NCI-H1048 (cell line): ENCODE measurements around the gene MAP1B.
"Not testable (repeated sequence)": the region's sequence is repeated elsewhere in the genome, so short reads cannot be mapped to it uniquely, and the experiment has no call there.

ENCODE experiments used
- DNase-seq: peaks from one replicate; lab custom pipeline; 2025; lab: John Stamatoyannopoulos, UW

The MAP1B gene

GRCh38 chr5:72107131-72107900 is at the start of gene MAP1B:
MAP1B (plus strand) TSS chr5:72107475; CDS start chr5:72107532, 57 bp downstream.
- DNase-seq = peak; percentile 13

GRCh38 chr5:72057816-72058215 is 49.5 kb upstream of the MAP1B start:
- DNase-seq = no peak

DNA sequence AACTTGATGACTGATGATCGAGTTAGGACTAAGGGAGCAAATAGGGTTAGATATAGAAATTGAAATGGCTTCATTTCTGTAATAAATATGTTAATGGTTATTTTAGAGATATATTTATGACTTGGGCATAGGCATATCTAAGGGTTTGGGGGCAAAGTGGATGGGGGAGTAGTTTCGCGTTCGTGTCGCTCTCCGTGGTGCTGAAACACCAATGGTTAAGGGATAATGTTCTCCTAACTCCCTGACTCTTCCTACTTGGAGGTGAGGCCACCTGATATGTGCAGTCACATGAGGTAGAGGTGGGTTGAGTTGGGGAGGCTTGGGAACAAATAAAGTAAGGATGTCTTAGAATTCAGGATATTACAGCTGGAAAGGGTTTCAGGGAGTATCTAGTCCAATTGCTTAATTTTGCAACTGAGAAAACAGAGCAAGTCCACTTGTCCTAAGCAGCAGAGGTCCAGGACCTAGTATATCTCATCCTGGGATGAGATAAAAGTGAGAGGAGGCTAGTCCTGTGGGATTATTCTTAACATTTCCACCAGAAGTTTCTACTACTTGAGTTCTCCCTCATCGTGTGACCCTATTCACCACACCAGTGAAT is 44.0 kb upstream of the MAP1B start:
- DNase-seq = no peak

- no peak for DNase-seq
Measured at GRCh38 chr5:72064801-72065570, 42.3 kb upstream of the MAP1B start.

DNA sequence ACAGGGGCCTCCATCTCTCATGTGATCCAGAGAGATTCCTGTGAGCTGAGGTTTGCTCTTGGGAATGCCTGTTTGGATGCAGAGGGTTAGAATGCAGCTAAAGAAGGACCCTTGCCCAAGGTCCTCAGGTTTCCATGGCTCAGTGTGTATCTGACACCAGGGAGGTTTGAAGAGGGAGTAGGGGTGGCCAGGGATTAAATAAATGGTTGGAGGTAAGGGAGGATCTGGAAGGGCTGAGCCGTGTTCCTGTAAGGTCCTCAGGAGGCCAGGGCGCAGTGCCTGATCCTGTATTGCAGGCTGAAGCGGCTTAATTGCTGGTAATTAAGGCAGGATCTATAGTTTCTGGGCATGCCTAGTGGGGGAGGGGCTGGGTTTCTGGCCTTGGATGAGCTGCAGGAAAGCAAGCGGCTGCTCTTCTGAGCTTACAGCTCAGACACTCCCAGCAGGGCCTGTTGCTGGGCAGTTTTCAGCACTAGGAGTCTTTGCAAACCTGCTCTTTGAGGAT is 41.5 kb upstream of the MAP1B start:
- no peak for DNase-seq

GRCh38 chr5:72066705-72067107 is 40.6 kb upstream of the MAP1B start:
- DNase-seq = no peak

GRCh38 chr5:72067682-72068470 is 39.4 kb upstream of the MAP1B start:
- no peak for DNase-seq

- no peak for DNase-seq
Measured at GRCh38 chr5:72070529-72070928, 36.7 kb upstream of the MAP1B start.

- DNase-seq = no peak
Measured at GRCh38 chr5:72071906-72072305, 35.4 kb upstream of the MAP1B start.

GRCh38 chr5:72074251-72074650 is 33.0 kb upstream of the MAP1B start:
- no peak for DNase-seq

DNA sequence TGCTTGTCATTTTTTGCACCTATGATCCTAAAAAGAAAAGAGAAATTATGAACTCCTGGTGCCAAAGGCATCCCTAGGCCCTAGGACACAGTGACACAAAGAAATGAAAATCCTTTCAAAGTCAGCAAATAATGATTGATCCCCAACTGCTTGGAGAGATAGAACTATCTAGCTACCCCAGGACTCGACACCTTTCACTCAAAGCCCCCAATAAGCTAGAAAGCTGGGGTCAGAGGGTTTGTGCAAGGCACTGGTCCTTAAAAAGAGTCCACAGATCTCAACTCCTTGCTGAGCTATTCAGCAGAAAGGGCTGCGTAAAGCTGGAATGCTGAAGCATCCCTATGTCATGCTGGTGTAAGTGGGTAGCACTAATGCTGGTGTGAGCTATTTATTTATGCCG is 31.8 kb upstream of the MAP1B start:
- no peak for DNase-seq

- DNase-seq = no peak
Measured at GRCh38 chr5:72076621-72077300, 30.5 kb upstream of the MAP1B start.

DNA sequence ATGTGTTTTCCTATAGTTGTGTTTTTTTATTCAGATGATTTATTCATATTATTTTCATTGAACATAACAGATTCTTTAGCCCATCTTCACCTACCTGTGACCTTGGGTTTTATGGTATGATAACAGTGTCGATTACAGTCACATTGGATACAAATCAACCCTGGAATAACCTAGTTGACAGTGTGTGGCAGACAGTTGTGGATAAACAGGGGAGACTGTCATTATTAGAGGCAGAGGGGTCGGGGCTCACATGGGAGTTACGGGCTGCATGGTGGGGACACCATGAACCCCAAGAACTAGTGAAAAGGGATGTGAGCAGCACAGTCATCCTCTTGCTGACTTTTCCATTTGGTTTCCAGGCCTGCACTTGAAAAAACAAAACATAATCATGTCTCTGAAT is 29.9 kb upstream of the MAP1B start:
- DNase-seq = no peak

- DNase-seq = no peak
Measured at GRCh38 chr5:72079288-72079687, 28.0 kb upstream of the MAP1B start.

GRCh38 chr5:72082048-72082447 is 25.2 kb upstream of the MAP1B start:
- no peak for DNase-seq

DNA sequence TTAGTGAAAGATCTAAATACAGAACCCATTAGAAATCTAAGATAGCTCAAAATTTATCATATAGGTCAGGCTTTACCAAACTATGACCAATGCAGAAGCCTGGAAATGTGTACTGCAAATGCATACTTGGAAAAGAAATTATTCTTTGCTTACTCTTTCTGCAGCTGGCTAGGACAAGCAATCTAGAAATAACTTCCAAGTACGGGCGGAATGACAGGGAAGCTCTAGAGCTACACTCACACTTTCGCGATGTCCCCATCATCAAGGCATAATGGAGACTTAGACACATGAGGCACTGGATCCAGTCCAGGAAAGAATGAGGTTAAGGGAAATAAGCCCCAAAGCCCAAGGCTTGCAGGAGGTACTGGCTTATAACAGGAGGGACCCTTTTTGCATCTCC is 22.4 kb upstream of the MAP1B start:
- no peak for DNase-seq

DNA sequence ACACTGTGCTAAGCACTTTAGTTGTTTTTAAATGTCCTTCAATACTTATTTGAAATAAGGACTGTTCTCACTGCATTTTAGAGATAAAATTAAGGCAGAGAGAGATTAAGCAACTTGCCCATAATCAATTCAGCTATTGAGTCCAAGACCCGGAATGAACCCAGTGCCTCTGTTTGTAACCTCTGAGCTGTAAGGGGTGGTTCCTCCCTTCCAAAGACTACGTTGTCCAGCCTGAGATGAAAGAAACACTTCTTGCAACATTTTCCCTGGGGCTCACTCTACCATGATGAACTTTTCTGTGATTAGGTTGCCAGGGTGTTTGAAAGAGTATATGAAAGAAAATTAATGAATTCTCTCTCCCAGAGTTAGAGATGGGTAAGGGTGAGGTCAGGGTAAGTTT is 22.0 kb upstream of the MAP1B start:
- DNase-seq = no peak

GRCh38 chr5:72089713-72090112 is 17.6 kb upstream of the MAP1B start:
- DNase-seq = not testable (repeated sequence)

GRCh38 chr5:72092074-72092473 is 15.2 kb upstream of the MAP1B start:
- DNase-seq = no peak

- no peak for DNase-seq
Measured at GRCh38 chr5:72093217-72093616, 14.1 kb upstream of the MAP1B start.

DNA sequence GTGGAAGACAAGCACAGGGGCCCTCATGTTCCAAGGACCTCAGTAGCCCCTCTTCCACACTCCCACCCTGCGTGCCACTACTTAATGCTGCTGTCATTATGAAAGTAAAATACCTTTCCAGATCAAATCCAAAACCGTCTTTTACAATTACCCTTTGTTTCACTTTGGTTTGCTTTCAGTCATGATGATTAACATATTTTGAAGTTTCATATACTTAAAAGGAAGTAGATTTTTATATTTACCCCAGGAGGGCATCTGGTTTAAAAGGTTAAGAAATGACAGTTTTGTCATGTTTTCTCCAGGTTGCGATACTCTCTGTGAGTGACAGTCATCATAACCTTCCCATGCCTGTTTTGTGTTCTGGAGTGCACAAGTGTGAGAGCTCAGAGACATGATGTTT is 13.5 kb upstream of the MAP1B start:
- DNase-seq = no peak
